Kidney tubule cell (primary cell): ENCODE data around the gene CORO7.

Experiments
- DNase-seq: peaks from one replicate; pipeline ENCODE4 v3.0.0-alpha.2; 2018; ENCODE audit warnings: low spot score

Gene CORO7

GRCh38 chr16:4306470-4307214 is 109.8 kb downstream of the CORO7 start:
- DNase-seq, result peak; percentile 60
